Activated CD8-positive, alpha-beta memory T cell treated with anti-CD3 and anti-CD28 coated beads, Interleukin-2, amount 50 U/mL, for 24 hours (primary cell): Measurements from ENCODE around the gene LRP11.
"Not testable (repeated sequence)": the region's sequence is repeated elsewhere in the genome, so short reads cannot be mapped to it uniquely, and the experiment has no call there.

Experiments used
- DNase-seq: peaks from one replicate; pipeline ENCODE4 v3.0.0-alpha.2; 2020; ENCODE audit errors: extremely low read depth

The LRP11 gene

DNA sequence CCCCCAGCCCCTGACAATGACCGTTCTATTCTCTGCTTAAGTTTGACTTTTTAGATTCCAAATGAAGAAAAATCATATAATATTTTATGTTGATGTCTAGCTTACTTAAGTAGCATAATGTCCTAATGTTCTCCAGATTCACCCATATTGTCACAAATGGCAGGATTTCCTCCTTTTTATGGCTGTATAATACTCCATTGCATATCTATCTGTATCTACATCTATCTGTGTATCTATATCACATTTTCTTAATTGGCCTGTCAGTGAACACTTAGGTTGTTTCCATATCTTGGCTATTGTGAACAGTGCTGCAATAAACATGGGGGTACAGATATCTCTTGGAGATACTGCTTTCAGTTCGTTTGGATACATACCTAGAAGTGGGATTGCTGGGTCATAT is 7.0 kb upstream of the LRP11 start:
- no peak for DNase-seq

DNA sequence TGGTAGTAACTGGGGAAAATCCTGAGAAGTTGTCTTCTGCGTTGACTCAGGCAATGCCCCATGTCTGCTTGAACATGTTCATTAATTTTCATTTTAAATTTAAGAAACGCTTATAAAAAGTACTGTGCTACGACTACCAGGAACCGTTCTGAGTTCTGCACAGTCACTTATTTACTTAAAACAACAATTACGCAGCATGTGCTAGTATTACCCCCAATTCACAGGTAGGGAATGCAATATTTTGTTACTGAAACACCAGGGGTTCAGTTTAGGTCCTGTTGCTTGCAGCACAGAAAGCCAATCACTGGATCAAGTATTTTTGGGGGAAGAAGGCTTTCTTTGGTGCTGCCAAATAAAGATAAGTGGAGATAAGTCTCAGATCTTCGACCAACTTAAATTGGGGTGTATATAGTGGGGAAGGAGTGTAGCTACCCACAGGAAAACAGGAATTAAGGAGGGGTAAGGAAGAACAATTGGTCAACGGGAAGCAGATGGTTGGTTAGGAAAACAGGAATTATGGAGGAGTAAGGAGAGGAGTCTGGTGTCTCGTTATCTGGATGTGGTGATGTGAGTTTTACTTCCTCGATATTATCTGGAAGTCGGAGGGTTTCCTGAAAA is 5.2 kb upstream of the LRP11 start:
- DNase-seq, result no peak

DNA sequence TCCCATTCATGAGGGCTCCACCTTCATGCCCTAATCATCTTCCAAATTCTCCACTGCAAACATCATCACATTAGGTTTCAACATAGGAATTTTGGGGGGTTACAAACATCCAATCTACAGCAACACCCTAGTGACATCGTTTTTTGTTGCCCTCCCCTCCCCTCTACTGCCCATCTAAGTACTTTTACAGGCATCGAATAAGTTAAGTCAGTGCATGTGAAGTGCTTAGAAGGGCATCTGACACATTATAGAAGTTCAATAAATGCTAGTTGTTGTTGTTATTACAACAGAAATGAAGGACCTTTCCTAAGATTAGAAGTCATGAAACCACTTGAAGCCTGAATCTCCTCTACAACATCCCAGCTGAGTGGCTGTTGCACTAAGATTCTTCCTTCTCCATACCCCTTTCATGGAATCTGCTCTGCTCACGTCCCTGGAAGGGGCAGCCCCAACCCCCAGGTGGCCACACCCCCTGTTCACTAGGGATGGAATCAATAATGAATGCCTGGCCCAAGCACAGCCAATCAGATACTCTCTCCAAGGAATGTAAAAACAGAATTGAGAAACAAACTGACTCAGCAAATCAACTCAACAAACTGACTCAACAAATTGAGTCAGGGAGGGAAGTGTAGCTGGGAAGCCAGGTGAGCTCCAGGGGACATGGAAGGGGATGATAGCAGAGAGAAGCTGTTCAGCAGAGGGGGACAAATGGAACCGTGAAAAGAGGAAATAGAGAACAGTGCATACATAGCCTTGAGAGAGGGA is 3.9 kb upstream of the LRP11 start:
- DNase-seq, result no peak

- DNase-seq, result no peak
Observed at GRCh38 chr6:149864578-149865535, 698 bp upstream of the LRP11 start.

DNA sequence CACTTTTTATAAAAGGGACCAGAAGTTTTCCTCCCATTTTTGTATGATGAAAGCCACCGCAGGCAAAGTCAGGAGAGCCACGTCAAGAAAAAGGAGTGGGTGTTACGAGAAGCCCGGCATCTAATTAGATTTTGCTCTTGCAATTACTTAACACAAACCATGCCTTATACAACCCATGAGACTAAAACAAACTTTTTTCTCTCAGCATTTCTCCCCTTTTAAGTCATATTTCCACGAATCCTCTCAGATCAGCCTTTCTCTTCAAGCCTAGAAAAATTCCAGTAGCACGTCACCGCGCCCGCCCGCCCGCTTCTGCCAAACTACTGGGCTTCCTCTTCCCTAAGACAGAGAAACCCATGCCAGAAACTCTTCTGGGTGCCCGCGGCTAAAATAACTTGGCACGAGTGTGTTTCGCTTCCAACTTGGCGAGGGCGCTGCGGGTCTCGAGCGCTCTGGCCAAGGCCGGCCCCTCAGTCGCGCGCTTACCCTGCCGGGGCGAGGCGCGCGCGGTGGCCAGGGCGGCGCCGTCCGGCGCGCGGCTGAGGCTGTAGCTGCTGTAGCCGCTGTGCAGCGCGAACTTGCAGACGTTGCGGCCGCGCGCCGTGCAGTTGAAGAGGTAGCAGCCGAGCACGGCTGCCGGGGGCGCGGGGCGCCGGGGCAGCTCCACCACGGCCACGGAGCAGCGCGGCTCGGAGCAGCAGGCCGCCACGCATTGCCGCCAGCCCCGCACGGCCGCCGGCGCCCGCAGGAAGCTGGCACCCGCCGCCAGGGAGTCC is 1.0 kb downstream of the LRP11 start:
- no peak for DNase-seq

- DNase-seq, result not testable (repeated sequence)
Observed at GRCh38 chr6:149862424-149862738, 1.8 kb downstream of the LRP11 start.

DNA sequence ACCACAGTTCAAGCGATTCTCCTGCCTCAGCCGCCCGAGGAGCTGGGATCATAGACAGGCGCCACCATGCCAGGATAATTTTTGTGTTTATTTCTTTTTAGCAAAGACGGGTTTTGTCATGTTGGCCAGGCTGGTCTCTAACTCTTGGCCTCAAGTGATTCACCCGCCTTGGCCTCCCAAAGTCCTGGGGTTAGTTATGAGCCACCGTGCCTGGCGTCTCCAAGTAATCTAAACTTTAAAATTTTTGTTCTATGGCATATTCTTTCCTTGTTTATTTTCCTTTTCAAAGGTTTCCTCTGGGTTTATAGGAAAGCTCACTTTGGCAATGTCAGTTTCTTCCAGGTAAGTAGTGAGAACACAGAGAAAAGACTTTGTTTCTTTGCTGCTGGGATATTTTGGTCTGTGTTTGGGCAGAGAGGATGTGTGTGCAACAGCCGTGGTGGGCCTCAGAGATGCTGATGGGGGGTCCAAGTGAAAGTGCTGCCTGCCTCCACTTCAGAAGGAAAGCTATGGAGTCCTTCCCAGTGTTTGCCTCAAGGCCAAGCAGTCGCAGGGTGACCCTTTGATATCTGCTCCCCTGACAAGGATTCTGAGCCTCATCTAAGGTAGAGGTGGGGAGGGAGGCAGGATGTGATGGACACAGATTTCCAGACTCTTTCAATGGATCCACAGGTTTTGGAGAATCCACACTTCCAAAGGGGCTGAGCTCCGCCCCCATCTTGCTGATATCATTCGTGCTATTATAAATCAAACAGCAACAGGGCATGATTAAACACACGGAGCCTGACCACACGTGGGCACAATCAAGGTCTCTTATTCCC is 2.3 kb downstream of the LRP11 start:
- DNase-seq, result no peak

DNA sequence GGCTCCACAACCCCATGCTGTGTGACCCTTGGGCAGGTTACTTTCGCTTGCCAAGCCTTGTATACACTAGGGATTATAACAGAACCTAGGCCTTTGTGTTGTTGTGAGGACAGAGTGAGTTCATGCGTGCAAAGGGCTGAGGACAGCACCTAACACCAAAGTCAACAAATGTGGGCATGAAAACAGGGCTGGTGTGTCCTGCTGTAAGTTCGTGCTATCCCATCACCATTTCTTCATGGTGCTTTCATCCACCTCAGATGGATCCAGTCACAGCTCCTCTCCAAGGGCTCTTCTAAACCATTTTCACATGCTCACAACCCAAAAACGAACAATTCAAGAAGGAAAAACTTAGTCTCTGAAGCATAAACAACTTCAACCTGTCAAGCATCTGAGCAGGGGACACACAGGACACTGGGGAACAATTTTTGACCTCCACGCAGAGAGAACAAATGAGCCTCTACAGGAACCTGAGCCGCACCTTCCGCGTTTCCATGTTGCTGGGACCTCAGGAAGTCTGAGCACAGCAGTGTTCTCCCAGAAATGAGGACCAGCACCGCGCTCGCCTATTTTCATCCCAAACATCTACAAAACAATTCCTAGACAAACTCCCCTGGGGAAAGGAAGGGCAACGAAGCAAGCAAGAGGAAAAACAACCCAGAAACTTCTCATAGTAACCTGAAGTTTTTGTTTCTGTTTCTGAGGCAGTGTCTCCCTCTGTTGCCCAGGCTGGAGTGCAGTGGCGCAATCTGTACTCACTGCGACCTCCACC is 3.1 kb downstream of the LRP11 start:
- DNase-seq, result no peak

DNA sequence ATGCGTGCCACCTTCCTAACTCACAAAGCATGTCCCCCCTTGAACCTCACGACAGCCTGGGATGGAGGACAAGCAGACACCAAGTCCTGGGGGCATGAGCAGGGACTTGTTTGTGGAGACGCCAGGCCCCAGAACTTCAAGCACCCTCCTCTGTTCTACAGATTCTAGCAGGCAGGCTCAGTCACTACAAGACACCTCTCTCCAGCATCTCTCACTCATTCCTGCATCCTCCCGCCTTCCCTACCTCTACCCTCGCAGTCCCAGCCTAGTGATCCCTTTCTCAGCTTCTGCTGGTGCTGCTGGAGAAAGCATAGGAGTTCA is 3.7 kb downstream of the LRP11 start:
- DNase-seq, result no peak

- DNase-seq, result no peak
Observed at GRCh38 chr6:149859938-149860337, 4.2 kb downstream of the LRP11 start.

DNA sequence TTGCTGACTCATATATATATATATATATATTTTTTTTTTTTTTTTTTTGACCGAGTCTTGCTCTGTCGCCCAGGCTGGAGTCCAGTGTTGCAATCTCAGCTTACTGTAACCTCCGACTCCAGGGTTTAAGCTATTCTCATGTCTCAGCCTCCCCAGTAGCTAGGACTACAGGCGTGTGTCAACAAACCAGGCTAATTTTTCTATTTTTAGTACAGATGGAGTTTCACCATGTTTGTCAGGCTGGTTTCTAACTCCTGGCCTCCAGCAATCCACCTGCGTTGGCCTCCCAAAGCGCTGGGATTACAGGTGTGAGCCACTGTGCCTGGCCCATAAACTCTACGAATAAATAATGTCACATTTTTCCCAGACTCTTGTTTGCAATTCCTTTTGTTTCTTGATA is 4.8 kb downstream of the LRP11 start:
- DNase-seq, result no peak

DNA sequence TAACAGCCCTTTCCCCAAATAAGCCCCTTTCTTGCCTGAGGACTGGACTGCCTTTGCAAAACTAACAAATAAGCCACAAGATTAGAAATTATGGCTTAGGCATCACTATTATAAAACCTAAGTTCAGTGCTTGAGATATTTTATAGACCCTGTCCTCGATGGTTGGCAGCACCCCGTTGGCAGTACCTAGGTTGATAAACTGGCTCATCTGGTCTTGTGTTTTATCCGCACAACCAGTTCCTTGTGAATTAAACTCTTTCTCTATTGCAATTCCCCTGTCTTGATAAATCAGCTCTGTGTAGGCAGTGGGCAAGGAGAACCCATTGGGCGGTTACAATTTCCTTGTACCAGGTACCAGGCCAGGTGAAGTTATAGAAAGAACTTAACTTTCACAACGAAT is 6.6 kb downstream of the LRP11 start:
- DNase-seq, result no peak

GRCh38 chr6:149856256-149856994 is 7.7 kb downstream of the LRP11 start:
- DNase-seq, result no peak

GRCh38 chr6:149855741-149856140 is 8.4 kb downstream of the LRP11 start:
- no peak for DNase-seq

- no peak for DNase-seq
Observed at GRCh38 chr6:149855040-149855654, 9.0 kb downstream of the LRP11 start.

GRCh38 chr6:149854532-149854931 is 9.6 kb downstream of the LRP11 start:
- no peak for DNase-seq

DNA sequence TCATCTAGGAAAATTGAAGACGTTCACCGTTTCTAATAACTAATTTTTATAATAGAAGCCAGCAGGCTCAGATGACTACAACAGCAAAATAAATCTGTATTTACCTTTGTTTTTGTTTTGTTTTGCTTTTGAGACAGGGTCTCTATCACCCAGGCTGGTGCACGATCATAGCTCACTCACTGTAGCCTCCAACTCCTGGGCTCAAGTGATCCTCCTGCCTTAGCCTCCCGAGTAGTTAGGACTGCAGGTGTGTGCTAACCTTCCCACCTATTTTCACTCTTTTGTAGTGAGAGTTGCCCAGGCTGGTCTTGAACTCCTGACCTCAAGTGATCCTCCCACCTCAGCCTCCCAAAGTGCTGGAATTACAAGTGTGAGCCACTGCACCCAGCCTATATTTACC is 10.1 kb downstream of the LRP11 start:
- DNase-seq, result not testable (repeated sequence)

DNA sequence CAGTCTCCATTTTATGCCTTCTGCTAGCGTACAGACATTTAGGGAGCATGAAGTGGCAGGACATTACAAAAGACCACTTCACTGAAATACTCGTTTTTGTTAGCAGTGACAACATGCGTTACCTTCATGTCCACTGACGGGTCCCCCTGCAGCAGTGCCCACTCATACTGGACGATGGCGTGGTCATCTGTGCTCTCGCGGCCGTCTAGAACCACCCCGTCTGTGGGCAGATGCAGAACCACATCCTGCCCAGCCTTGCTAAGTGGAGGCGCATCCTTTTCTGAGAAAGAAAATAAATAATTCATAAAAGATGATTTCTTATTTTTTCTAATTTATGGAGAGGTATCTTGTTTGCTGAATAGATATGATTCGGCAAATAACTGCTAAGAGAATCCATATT is 11.3 kb downstream of the LRP11 start:
- DNase-seq, result no peak

GRCh38 chr6:149852180-149852579 is 12.0 kb downstream of the LRP11 start:
- DNase-seq, result no peak
